ENCODE data around the gene ZDHHC11B.

Gene ZDHHC11B

GRCh38 chr5:671459-672328 lies 112.8 kb downstream of the ZDHHC11B start:
- peak; percentile 72 for DNase-seq

- peak; percentile 9 for DNase-seq
Measured at GRCh38 chr5:670396-671270, 113.9 kb downstream of the ZDHHC11B start.

GRCh38 chr5:669842-670395 lies 114.6 kb downstream of the ZDHHC11B start:
- DNase-seq, result peak; percentile 8

- peak; percentile 9 for DNase-seq
Measured at GRCh38 chr5:669111-669841, 115.3 kb downstream of the ZDHHC11B start.

- no peak for DNase-seq
Measured at GRCh38 chr5:668283-668995, 116.1 kb downstream of the ZDHHC11B start.

GRCh38 chr5:666816-667498 lies 117.6 kb downstream of the ZDHHC11B start:
- no peak for DNase-seq

GRCh38 chr5:665956-666711 lies 118.4 kb downstream of the ZDHHC11B start:
- DNase-seq, result no peak

GRCh38 chr5:665541-665955 lies 119.0 kb downstream of the ZDHHC11B start:
- DNase-seq, result no peak

- DNase-seq, result no peak
Measured at GRCh38 chr5:664994-665360, 119.6 kb downstream of the ZDHHC11B start.

GRCh38 chr5:664343-664993 lies 120.1 kb downstream of the ZDHHC11B start:
- no peak for DNase-seq

GRCh38 chr5:663436-664342 lies 120.8 kb downstream of the ZDHHC11B start:
- DNase-seq, result no peak

- no peak for DNase-seq
Measured at GRCh38 chr5:662751-663435, 121.6 kb downstream of the ZDHHC11B start.

- DNase-seq, result no peak
Measured at GRCh38 chr5:661891-662750, 122.4 kb downstream of the ZDHHC11B start.

GRCh38 chr5:660491-661030 lies 124.0 kb downstream of the ZDHHC11B start:
- no peak for DNase-seq
